ENCODE data around the gene FBXO47.
"Not testable (repeated sequence)": the region's sequence is repeated elsewhere in the genome, so short reads cannot be mapped to it uniquely, and the experiment has no call there.

Gene FBXO47

DNA sequence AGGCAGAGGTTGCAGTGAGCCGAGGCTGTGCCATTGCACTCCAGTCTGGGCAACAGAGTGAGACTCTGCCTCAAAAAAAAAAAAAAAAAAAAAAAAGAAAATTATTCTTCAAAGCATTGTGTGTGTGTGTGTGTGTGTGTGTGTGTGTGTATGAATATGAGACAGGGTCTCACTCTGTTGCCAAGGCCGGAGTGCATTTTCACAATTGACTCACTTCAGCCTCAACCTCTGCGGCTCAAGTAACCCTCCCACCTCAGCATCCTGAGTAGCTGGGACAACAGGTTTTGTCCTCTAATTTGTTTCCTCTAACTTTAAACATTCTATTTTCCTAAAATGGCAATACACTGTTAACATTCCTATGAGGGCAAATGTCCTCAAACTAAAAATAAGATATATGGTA is 7.7 kb downstream of the FBXO47 start:
- no peaks in the 10 kb centered on the region for H3K27me3 ChIP-seq (ENCODE audit: insufficient read depth, low read depth)
- H4K20me1 ChIP-seq (ENCODE audit: insufficient read depth) = no peaks in the 10 kb centered on the region
- H2AFZ ChIP-seq (ENCODE audit: low read depth) = no peak overlapping the region
- H3K79me2 ChIP-seq (ENCODE audit: insufficient read depth, low read depth) = no peaks in the 10 kb centered on the region
- no peak overlapping the region for H3K27ac ChIP-seq
- no peak overlapping the region for H3K4me2 ChIP-seq
- no peak overlapping the region for H3K9ac ChIP-seq
- no peaks in the 10 kb centered on the region for H3K36me3 ChIP-seq (ENCODE audit: insufficient read depth)
- no peaks in the 10 kb centered on the region for H3K4me1 ChIP-seq (ENCODE audit: low read depth, poor library complexity, severe bottlenecking)
- H3K4me3 ChIP-seq (IDR thresholded peaks at IDR 0.05; ENCODE audit: insufficient read depth, low read depth, low read length) = no peak overlapping the region
- TF ChIP-seq, protein P1, sequence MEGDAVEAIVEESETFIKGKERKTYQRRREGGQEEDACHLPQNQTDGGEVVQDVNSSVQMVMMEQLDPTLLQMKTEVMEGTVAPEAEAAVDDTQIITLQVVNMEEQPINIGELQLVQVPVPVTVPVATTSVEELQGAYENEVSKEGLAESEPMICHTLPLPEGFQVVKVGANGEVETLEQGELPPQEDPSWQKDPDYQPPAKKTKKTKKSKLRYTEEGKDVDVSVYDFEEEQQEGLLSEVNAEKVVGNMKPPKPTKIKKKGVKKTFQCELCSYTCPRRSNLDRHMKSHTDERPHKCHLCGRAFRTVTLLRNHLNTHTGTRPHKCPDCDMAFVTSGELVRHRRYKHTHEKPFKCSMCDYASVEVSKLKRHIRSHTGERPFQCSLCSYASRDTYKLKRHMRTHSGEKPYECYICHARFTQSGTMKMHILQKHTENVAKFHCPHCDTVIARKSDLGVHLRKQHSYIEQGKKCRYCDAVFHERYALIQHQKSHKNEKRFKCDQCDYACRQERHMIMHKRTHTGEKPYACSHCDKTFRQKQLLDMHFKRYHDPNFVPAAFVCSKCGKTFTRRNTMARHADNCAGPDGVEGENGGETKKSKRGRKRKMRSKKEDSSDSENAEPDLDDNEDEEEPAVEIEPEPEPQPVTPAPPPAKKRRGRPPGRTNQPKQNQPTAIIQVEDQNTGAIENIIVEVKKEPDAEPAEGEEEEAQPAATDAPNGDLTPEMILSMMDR (conservative IDR thresholded peaks at IDR 0.05; ENCODE audit: low read depth, low read length) = no peak

DNA sequence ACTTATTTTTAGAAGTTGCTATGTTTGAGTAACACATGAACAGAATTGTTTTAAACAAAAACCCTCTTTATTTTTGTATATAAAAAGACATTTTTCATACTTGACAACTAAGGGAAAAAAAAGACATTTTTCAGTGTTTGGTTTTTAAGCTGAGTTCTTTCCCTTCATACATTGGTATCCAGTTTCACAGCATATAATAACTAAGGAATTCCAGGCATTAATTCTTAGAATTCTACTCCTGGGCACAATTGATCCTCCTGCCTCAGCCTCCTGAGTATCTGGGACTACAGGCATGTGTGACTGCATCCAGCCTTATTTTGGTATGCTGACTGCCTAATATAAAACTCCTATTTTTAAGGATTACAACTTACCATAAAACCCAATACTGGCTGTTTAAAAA is 8.4 kb downstream of the FBXO47 start:
- Histone ChIP-seq H3K27me3 (ENCODE audit: insufficient read depth, low read depth) (no peaks in the 10 kb centered on the region), H4K20me1 (ENCODE audit: insufficient read depth) (no peaks in the 10 kb centered on the region), H3K9ac (no peak overlapping the region), H3K79me2 (ENCODE audit: insufficient read depth, low read depth) (no peaks in the 10 kb centered on the region), H3K27ac (no peak overlapping the region), H3K36me3 (ENCODE audit: insufficient read depth) (no peaks in the 10 kb centered on the region), H3K4me2 (no peak overlapping the region), H3K4me1 (ENCODE audit: low read depth, poor library complexity, severe bottlenecking) (no peaks in the 10 kb centered on the region), H3K4me3 (IDR thresholded peaks at IDR 0.05; ENCODE audit: insufficient read depth, low read depth, low read length) (no peak overlapping the region), H2AFZ (ENCODE audit: low read depth) (no peak overlapping the region)
- TF ChIP-seq, protein P1 (conservative IDR thresholded peaks at IDR 0.05; ENCODE audit: low read depth, low read length) = no peak

DNA sequence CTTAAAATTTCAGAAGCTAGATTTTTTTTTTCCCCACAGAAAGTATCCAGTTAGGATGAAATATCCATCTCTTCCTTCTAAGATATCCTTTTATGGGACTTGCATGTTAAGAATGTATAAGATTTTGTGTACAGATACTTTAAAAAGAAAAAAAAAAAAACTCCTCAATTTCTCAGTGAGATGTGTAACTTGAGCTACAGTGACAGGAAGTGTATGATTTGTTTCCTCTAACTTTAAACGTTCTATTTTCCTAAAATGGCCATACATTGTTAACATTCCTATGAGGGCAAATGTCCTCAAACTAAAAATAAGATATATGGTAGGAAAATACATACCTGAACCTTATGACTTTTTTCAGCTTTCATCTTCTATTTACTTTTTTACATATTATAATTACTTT is 8.9 kb downstream of the FBXO47 start:
- no peaks in the 10 kb centered on the region for H3K36me3 ChIP-seq (ENCODE audit: insufficient read depth)
- H3K27ac ChIP-seq = no peak overlapping the region
- no peaks in the 10 kb centered on the region for H3K79me2 ChIP-seq (ENCODE audit: insufficient read depth, low read depth)
- H3K4me1 ChIP-seq (ENCODE audit: low read depth, poor library complexity, severe bottlenecking) = no peaks in the 10 kb centered on the region
- TF ChIP-seq, protein P1 (conservative IDR thresholded peaks at IDR 0.05; ENCODE audit: low read depth, low read length) = no peak
- no peaks in the 10 kb centered on the region for H4K20me1 ChIP-seq (ENCODE audit: insufficient read depth)
- no peaks in the 10 kb centered on the region for H3K27me3 ChIP-seq (ENCODE audit: insufficient read depth, low read depth)
- H3K4me2 ChIP-seq = no peak overlapping the region
- no peak overlapping the region for H3K4me3 ChIP-seq (IDR thresholded peaks at IDR 0.05; ENCODE audit: insufficient read depth, low read depth, low read length)
- no peak overlapping the region for H3K9ac ChIP-seq
- no peak overlapping the region for H2AFZ ChIP-seq (ENCODE audit: low read depth)

DNA sequence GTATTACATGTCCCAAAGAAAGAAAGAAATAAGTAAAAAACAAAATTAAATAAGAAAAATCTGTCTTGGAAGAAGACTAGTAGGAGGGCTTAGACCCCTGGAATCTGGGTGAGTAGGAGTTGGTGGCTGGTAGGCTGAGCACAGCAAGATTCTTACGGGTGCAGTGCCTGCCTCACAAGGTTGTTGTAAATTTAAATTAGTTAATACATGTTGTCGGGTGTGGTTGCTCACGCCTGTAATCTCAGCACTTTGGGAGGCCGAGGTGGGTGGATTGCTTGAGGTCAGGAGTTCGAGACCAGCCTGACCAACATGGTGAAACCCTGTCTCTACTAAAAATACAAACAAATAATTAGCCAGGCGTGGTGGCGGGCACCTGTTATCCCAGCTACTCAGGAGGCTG is 13.4 kb downstream of the FBXO47 start:
- H3K27ac ChIP-seq; H3K4me1 ChIP-seq (ENCODE audit: low read depth, poor library complexity, severe bottlenecking); H2AFZ ChIP-seq (ENCODE audit: low read depth); H3K27me3 ChIP-seq (ENCODE audit: insufficient read depth, low read depth); H4K20me1 ChIP-seq (ENCODE audit: insufficient read depth); H3K9ac ChIP-seq; H3K4me2 ChIP-seq; H3K36me3 ChIP-seq (ENCODE audit: insufficient read depth); H3K79me2 ChIP-seq (ENCODE audit: insufficient read depth, low read depth); H3K4me3 ChIP-seq (IDR thresholded peaks at IDR 0.05; ENCODE audit: insufficient read depth, low read depth, low read length): not testable (repeated sequence)

DNA sequence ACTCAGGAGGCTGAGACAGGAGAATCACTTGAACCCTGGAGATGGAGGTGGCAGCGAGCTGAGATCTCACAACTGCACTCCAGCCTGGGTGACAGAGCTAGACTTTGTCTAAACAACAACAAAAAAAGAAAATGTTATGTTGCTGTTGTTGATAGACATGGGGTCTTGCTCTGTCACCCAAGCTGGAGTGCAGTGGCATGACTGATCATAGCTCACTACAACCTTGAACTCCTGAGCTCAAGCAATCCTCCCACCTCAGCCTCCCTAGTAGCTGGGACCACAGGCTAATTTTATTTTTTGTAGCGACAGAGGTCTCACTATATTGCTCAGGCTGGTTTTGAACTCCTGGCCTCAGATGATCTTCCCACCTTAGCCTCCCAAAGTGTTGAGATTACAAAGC is 20.0 kb downstream of the FBXO47 start:
- no peaks in the 10 kb centered on the region for H3K27me3 ChIP-seq (ENCODE audit: insufficient read depth, low read depth)
- H4K20me1 ChIP-seq (ENCODE audit: insufficient read depth) = no peaks in the 10 kb centered on the region
- H3K9ac ChIP-seq = no peak overlapping the region
- no peaks in the 10 kb centered on the region for H3K4me1 ChIP-seq (ENCODE audit: low read depth, poor library complexity, severe bottlenecking)
- no peak overlapping the region for H3K4me3 ChIP-seq (IDR thresholded peaks at IDR 0.05; ENCODE audit: insufficient read depth, low read depth, low read length)
- TF ChIP-seq, protein P1 (conservative IDR thresholded peaks at IDR 0.05; ENCODE audit: low read depth, low read length) = no peak
- H3K79me2 ChIP-seq (ENCODE audit: insufficient read depth, low read depth) = no peaks in the 10 kb centered on the region
- H3K27ac ChIP-seq = no peak overlapping the region
- no peak overlapping the region for H3K4me2 ChIP-seq
- no peaks in the 10 kb centered on the region for H3K36me3 ChIP-seq (ENCODE audit: insufficient read depth)
- H2AFZ ChIP-seq (ENCODE audit: low read depth) = no peak overlapping the region
